Nephron progenitor cell (in vitro differentiated cells): Measurements from ENCODE around the gene SPTB.

Experiments
- DNase-seq: peaks from one replicate; pipeline ENCODE4 v3.0.0; 2021
- H3K27ac Mint-ChIP-seq: 2 replicates; pipeline ENCODE4 v1.8.0; 2021; ENCODE audit warnings: mild to moderate bottlenecking, moderate library complexity, mixed read lengths
- H3K27me3 Mint-ChIP-seq: 2 replicates; pipeline ENCODE4 v1.8.0; 2021; ENCODE audit warnings: mild to moderate bottlenecking, low read depth, mixed read lengths; ENCODE audit not compliant: poor library complexity
- H3K36me3 Mint-ChIP-seq: 2 replicates; pipeline ENCODE4 v1.8.0; 2021; ENCODE audit warnings: low read depth, mixed read lengths
- H3K4me1 Mint-ChIP-seq: 2 replicates; pipeline ENCODE4 v1.8.0; 2021; ENCODE audit warnings: mixed read lengths
- H3K4me3 Mint-ChIP-seq: 2 replicates; pipeline ENCODE4 v1.8.0; 2021; ENCODE audit warnings: mild to moderate bottlenecking, moderate library complexity, mixed read lengths
- H3K9me3 Mint-ChIP-seq: 2 replicates; pipeline ENCODE4 v1.8.0; 2021; ENCODE audit warnings: mild to moderate bottlenecking, moderate library complexity, mixed read lengths
- TF ChIP-seq, protein P1 (sequence below): fragments of 200-600 bp; sonication (generic); IDR thresholded peaks from 2 replicates; pipeline ENCODE4 v1.5.0; 2021; ENCODE audit warnings: antibody characterized with exemption

SPTB gene

DNA sequence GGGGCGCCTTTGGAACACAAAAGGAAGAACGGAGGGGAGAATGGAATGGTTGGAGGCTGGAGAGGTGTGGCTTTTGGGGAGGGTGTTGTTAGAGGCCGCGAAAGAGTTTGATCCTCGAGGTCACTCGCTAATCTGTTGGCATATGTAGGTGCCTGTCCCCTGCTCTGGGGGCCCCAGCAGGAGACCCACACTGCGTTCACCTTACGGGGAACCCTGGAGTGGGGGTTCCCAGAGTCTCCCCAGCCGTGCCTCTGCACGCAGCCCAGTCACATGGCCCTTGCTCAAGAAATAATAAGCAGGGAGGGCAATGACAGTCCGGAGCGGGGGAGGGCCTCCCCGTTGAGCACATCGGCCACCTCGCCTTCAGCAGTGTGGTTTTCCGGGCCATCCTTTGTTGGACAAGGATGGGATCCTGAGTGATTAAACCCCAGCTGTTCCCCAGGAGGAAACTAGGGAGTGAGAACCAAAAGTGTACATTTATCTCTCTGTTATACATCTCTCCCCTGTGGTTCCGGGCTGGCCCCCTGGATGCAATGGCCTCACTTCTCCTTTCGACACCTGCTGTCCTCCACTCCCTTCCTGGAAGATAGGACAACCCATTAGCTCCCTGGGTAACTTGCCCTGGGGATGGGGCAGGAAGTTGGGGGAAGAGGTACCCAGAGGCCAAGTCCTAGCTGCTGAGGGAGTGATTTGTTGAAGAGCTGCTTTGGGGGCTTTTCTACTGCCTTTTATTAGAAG, 174.2 kb downstream of the SPTB start:
- Mint-ChIP-seq H3K4me3 (peak overlapping the region; percentile 88), H3K36me3 (peaks cover 18% of the 10 kb centered on the region), H3K27ac (peak overlapping the region; percentile 87), H3K9me3 (no peaks in the 10 kb centered on the region), H3K4me1 (peaks cover 85% of the 10 kb centered on the region), H3K27me3 (peaks cover 10% of the 10 kb centered on the region)
- DNase-seq, result peak; percentile 33
- TF ChIP-seq, protein P1, sequence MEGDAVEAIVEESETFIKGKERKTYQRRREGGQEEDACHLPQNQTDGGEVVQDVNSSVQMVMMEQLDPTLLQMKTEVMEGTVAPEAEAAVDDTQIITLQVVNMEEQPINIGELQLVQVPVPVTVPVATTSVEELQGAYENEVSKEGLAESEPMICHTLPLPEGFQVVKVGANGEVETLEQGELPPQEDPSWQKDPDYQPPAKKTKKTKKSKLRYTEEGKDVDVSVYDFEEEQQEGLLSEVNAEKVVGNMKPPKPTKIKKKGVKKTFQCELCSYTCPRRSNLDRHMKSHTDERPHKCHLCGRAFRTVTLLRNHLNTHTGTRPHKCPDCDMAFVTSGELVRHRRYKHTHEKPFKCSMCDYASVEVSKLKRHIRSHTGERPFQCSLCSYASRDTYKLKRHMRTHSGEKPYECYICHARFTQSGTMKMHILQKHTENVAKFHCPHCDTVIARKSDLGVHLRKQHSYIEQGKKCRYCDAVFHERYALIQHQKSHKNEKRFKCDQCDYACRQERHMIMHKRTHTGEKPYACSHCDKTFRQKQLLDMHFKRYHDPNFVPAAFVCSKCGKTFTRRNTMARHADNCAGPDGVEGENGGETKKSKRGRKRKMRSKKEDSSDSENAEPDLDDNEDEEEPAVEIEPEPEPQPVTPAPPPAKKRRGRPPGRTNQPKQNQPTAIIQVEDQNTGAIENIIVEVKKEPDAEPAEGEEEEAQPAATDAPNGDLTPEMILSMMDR, result no peak

DNA sequence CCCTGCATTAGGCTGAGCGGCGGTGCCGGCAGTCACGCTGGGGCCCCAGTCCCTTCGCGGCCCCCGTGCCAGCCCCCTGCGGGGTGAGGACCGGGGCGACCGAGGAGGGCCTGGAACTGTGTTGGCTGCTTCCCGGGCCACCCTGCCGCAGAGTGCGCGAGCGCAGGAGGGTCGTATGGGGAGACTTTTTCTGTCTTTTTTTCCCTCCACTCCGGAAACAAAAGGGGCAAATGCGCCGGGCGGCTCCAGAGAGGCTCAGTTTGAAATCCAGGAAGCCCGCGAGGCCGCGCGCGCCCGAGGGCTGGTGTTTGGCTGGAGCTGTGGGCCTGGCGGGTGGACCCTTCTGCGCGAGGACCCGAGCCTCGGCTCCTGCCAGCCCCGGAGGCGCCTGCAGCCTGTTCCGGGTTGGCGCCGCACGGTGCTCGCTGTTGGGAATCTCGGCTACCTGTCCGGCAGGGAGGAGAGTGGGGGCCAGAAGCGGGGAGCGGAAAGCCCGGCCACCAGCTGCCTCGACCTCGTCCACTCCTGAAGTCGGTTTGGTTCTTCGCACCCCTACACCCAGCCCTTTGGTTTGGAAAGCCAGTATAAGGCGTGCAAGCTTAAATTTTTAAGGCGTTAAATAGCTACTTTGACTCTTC, 174.8 kb downstream of the SPTB start:
- Mint-ChIP-seq H3K9me3 (no peaks in the 10 kb centered on the region), H3K4me1 (peaks cover 84% of the 10 kb centered on the region), H3K27ac (peak overlapping the region; percentile 87), H3K4me3 (peak overlapping the region; percentile 88), H3K36me3 (peaks cover 11% of the 10 kb centered on the region), H3K27me3 (peaks cover 10% of the 10 kb centered on the region)
- TF ChIP-seq, protein P1, result no peak
- DNase-seq, result peak; percentile 51

DNA sequence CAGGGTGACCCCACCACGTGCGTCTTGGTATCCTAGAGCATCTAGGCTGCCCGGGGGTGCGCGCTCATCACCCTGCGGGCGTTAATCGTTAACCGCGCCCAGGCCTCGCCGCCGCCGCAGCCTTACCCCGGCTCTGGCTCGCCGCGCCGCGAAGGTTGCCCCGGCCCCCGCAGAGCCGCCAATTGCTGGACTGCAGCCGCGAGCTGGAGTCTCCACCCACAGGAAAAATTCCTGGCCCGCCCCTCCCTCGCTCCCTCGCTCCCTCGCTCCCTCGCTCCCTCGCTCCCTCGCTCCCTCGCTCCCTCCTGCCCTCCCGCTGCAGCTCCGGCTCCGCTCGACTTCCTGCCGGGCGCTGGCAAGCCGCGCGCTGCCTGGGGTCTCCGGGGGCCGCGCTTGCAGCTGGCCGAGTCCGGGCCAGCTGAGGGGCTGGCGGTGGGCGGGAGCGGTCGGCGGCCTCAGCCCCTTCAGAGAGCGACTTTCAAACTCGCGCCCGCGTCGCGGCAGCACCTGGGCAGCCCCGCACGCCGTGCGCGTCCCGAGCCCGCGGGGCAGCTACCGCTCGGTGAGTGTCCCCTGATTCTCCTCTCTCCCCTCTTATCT, 175.5 kb downstream of the SPTB start, which contains the start of gene PLEKHG3:
Gene PLEKHG3, plus strand, starts transcription at position 282 of the 600 bp plus-strand sequence. CDS start 23,208 bp downstream, outside the sequence.
- Mint-ChIP-seq H3K27ac (peak within 1 kb of the TSS; percentile 87), H3K4me1 (peaks cover 80% of the 10 kb centered on the region), H3K27me3 (peaks cover 10% of the 10 kb centered on the region), H3K9me3 (no peaks in the 10 kb centered on the region), H3K36me3 (peaks cover 4% of the 10 kb centered on the region), H3K4me3 (peak within 1 kb of the TSS; percentile 88)
- peak; percentile 92 for DNase-seq
- TF ChIP-seq, protein P1, result no peak

DNA sequence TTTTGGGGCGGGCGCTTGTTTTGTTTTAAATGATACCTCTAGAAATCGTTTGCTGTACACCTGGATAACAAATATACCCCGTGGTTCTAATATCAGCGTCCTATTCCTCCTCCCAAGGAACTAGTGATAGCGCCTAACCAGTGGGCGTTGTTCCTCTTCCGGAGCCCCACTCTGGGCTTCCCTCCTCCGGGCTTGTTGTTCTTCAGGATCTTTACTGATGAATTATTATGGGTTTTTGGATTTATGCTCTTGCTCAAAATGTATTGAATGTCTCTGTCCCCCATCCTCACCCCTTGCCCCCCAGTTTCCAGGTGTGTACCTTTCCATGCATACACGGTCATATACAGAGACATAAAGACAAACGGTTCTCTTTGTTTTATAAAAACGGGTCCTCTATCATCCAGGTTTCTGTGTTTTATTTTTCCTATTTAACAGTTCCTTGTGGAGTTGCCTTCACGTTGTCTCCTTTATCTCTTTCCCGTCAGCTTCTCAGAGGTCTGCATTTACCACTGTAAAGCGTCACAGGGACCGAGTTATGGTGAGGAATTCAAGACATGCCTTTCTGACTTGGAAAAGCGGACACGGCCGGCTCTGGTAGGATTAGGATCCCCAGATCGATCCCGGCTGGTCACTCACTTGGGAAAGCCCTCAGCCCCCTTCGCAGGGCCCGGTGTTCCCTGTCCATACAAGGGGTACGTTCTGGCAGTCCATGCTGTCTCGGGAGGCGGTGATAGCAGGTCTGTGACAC, 176.1 kb downstream of the SPTB start:
- peak overlapping the region; percentile 81 for H3K4me3 Mint-ChIP-seq
- H3K9me3 Mint-ChIP-seq, result no peaks in the 10 kb centered on the region
- H3K36me3 Mint-ChIP-seq, result no peaks in the 10 kb centered on the region
- peak overlapping the region; percentile 71 for H3K27ac Mint-ChIP-seq
- TF ChIP-seq, protein P1, result no peak
- H3K4me1 Mint-ChIP-seq, result peaks cover 80% of the 10 kb centered on the region
- peaks cover 10% of the 10 kb centered on the region for H3K27me3 Mint-ChIP-seq
- DNase-seq, result no peak

DNA sequence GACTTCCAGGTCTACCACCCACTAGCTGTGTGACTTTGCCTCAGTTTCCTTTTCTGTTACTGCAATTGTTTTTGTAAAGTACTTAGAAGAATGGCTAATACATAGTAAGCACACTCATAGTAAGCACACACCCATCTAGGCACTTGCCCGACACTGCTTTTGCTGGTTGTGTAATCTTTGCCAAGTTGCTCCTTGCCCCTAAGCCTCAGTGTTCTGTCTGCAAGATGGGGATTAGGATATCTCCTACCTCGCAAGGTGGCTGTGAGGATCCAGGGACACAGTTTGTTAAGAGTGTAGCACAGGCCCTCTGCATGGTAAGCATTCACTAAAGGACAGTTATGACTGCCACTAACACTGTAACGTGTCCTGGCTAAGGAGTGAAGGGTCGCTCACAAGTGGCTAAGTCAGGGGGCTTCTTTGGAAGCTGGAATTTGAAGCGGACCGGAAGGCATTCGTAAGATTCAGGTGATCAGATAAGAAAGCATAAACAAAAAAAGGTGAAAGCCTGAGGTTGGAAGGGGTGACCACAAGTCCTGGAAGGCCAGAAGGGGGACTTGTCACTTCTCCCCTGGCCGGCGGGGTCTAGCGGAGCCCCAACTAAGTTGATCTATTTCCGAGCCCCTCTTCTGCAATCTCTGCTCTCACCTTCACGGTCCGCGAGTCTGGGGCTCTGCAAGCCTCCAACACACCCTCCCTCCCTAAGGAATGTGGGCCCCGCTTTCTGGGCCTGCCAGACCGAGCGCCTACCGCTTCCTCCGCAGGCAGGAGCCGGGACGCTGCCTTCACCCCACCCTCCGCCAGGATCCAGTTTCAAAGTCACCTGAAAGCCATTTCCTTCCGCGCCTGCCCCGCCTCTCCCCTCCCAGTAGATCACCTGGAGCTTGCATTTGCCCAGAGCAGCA, 177.0 kb downstream of the SPTB start:
- TF ChIP-seq, protein P1, result no peak
- Mint-ChIP-seq H3K27me3 (peaks cover 11% of the 10 kb centered on the region), H3K27ac (no peak overlapping the region), H3K4me3 (peak overlapping the region; percentile 81), H3K9me3 (no peaks in the 10 kb centered on the region), H3K36me3 (no peaks in the 10 kb centered on the region), H3K4me1 (peaks cover 80% of the 10 kb centered on the region)
- peak; percentile 73 for DNase-seq
